GOT3 (cell line): ENCODE measurements around the gene GPR107.

ENCODE experiments used
- DNase-seq: peaks from one replicate; lab custom pipeline; 2025; ENCODE audit warnings: mixed read lengths; lab: John Stamatoyannopoulos, UW

Gene GPR107

DNA sequence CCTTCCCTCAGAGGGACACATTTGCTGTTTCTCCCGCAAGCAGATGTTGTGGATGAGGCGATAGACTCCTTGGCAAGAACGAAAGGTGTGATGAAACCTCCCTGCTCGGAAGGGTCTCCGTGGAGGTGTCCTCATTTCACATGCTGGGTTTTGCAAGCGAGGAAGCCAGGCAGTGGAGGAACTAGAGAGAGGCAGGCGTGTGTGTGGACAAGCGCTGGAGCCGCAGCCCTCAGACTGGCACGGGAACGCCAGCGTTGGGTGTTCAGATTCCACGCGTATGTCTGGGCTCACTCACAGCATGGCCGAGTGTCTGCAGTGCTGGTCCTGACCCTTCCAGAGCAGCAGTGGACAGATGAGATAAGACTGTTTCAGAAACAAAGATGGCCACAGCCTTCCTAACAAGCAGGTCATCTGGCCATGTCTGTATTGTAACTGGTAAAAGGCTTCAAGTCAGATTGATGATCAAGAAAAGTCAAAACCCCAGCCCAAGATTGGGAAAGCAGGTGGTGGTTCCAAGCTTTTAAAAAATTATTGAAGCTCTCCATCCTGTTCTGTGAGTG lies 83.5 kb downstream of the GPR107 start:
- no peak for DNase-seq

DNA sequence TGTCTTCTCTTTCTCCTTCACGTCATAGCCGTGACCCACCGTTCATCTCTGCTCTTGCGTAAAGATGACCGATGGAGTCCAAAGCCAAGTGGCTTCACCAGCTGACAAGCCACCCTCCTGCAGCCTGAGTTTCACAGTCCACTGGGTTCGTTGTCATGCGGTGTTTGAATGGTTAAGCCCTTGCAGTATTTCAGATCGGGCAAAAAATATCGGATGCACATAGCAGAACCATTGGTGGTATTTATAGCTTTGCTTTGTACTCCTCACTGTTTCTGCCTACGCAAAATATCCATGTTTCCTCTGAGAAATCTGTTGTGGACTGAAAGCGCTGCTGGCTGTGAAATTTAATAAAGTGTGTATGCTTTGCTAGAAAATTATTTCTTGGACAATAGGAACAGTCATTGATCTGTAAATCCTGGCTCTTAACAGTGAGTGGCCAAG lies 84.0 kb downstream of the GPR107 start:
- DNase-seq: no peak

DNA sequence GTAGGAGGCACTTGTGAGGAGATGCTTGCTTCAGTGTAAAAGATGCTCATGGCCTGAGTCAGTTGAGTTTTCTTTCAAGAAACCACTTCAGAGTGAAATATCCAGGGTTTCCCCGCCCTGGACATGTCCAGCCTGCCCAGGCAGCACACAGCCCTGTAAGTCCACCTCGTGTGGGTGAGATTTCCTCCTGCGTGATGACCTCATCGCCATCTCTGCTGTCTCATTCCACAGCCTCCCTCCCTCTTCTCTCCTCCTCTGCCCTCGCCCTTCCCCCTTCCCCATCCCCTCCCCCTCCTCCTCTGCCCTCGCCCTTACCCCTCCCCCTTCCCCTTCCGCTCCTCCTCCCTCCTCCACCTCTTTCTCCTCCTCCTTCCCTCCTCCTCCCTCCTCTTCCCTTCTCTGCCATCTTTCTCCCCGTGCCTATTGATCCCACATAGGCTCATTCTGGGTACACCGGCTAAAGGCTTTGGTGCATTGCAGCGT lies 84.5 kb downstream of the GPR107 start:
- no peak for DNase-seq

DNA sequence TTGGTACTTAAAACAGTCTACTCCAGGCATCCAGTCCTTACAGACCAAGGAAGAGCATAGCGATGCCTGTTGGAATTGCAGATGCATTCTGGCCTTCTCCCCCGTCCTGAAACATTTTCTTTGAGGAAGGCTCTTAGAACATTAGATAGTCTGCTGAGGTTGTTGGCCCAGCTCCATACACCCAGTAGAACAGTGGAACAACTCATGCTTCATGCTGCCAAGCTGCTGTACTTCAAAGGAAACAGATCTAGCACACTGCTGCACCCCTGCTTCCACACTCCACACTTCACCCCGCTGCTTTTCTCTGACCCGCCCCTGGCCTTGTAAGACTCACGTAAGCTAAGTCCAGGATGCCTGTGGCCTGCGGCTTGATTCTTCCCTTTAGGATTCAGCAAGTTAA lies 85.1 kb downstream of the GPR107 start:
- no peak for DNase-seq

DNA sequence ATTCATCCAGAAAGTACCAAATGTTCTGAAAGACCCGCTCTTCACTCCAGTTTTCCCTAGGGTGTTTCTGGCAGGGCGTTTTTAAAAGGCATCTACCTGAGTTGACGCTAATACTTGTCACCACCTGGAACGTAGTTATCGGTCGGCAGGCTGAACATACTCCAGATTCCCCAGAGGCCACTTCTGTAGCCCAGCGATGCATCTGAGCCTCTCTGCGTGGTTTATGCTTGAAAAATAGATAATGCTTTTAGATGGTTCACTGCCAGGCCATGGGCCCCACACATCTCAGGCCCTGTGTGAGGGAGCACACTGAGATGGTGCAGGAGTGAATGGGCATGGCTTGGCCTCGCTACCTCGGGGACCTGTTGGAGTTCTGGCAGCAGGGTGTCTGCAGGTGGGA lies 85.5 kb downstream of the GPR107 start:
- no peak for DNase-seq

DNA sequence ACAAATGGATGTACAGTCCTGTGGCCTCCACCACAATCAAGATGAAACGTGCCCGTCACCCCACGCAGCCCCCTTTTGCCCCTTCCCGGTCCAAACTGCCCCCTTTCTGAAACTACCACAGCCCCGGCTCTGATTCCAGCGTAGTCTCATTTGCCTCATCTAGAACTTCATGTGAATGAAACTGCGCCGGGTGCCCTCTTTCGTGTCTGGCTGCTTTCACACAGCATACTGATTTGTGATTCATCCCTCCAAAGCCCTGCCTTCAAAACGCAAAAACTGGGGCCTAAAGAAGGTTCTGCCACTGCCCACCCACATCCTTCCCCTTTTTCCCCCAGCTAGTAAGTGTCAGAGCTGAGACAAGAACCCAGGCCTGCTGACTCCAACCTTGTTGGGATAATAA lies 87.0 kb downstream of the GPR107 start:
- DNase-seq: no peak

DNA sequence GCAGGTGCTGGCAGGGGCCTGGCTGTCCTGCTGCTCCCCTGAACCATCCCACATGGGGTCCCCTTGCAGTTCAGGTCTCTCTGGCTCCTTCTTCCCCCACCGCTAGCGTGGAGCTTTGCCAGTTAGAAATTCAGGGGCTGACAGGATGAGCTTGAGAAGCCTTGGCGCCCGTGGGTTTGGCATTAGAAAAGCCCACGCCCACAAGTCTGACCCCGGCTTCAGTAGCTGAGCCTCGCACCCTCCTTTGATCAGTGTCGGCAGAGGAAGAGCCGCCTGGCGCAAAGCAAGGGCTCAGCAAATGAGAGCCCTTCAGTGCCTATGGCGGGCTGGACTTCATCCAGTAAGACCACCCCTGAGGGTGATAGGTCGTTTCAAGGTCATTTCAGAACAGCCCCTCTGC lies 88.3 kb downstream of the GPR107 start:
- DNase-seq: no peak

DNA sequence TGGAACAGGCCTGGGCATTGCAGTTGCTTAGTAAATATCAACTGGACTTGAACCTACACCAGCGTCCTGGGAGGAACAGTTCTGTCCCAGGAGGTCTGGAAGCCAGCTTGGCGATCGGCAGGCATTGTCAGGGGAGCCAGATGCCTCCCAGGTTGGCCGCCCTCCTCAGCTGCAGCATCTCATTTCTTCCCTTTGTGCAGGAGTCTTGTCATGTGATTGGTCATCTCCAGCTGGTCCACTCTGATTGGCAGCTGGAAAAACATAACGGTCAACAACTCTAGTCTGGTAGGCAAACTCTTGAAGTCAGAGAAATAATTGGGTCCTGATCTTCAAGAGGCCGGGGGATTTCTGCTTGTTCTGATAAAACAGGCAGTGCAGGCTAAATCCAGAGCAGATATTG lies 88.9 kb downstream of the GPR107 start:
- DNase-seq: no peak

DNA sequence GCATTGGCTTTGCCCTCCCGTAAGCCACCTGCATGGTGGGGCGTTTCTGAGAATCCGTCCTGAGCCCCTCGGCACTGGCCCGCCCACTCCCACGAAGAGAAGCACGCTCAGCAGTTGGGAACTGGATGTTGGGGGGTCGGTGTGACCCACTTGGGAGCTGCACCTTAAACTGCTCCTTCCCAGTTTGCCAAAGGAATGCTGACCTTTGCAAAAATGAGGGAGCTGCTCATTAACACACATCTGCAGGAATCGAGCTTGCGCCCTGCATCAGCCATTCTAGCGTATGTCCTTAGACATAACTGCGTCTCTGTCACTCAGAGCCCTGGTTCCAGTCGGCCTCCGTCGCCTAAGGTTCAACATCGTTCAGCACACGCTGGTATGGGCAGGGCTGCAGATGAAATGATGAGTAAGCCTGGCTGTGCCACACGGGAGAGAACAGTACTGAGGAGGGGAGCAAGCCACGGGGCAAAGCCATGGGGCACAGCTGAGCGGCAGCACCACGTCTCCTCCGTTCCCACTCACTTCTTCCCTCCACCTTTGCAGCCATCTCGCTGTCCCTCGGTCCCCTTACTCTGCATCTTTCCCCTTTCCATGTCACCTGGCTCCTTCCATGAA lies 89.7 kb downstream of the GPR107 start:
- no peak for DNase-seq

DNA sequence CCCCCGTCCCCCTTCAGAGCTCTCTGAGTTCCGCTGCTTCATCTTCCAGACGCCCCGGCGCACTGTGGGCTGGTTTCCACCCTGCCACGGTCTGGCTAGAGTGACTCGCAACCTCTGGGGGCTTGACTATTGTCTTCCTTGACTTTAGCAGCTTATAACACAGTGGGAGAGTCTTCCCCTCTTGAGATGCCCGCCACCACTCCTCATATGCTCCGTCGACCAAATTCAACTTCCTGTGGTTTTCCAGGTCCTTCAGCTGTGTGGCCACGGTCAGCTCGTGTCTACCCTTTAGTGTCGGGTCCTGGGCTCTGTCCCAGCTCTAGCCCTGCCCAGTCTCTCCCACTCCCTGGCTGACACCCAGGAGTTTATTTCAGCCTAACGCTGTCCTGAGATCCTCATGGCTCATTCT lies 90.3 kb downstream of the GPR107 start:
- no peak for DNase-seq

DNA sequence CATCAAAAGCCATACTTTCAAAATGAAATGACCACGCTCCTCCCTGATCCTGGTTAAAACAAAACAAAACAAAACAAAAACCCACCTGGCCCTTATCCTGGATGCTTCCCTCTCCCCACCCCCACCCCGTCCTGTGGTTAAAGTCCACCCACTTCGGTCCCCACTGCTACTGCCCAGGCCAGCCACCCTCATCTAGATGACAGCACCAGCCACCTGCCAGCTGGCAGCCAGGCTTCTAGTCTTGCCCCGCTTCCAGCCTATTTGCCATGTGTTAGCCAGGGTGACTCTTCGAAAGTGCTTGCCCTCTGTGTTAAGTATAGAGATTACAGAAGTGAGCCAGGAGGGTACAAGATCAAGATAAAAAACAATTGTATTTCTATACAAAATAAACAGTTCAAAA lies 91.0 kb downstream of the GPR107 start:
- no peak for DNase-seq

DNA sequence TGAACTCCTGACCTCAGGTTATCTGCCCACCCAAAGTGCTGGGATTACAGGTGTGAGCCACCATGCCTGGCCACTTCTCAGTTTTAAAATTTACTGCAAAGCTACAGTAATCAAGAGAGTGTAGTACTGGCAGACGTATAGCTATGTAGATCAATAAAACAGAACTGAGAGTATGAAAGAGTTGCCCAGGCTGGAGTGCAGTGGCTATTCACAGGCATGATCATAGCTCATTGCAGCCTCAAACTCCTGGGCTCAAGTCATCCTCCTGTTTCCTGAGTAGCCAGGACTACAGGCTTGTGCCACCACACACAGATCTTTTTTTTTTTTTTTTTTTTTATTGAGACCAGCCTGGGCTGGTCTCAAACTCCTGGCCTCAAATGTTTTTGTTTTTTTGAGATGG lies 92.0 kb downstream of the GPR107 start:
- no peak for DNase-seq

DNA sequence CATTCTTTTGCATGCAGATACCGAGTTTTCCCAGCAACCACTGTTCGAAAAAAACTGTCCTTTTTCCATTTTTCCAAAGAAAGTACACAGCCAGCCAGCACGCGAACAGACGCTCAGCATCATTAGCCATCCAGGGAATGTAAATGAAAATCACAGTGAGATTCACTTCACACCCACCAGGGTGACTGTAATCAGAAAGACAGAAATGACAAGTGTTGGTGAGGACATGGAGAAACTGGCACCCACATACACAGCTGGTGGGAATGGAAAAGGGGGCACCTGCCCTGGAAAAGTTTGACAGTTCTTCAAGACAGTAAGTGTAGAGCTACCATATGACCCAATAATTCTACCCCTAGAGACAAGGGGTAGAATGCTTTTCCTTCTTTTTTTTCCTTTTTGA lies 93.5 kb downstream of the GPR107 start:
- DNase-seq: no peak

DNA sequence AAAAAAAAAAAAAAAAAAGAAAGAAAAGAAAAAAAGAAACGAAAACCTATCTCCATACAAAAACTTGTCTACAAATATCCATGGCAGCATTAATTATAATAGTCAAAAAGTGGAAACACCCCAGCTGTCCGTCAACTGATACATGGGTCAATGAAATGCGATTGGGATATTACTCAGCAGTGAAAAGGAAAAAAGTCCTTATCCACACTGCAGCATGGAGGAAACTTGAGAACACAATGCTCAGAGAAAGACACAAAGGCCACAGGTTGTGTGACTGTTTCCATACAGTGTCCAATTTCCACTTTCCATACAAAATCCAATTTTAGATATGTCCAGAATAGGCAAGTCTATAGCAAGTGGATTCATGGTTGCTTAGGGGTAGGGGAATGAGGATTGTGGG lies 94.2 kb downstream of the GPR107 start:
- no peak for DNase-seq

DNA sequence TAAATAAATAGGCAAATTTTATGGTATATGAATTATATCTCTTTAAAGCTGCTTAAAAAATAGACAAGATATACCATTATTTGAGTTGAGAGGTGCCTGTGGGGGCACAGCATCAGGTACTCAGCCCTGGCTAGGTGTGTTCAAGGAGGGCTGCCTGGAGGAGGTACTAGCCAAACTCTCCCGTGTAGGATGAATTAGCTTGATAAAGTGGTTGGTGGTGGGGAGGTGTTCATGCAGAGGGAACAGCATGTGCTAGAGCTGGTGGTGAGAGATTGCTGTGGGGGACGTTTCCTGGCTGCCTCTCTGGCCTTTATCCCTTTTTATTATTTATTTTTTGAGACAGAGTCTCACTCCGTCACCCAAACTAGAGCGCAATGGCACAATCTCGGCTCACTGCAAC lies 95.3 kb downstream of the GPR107 start:
- no peak for DNase-seq

DNA sequence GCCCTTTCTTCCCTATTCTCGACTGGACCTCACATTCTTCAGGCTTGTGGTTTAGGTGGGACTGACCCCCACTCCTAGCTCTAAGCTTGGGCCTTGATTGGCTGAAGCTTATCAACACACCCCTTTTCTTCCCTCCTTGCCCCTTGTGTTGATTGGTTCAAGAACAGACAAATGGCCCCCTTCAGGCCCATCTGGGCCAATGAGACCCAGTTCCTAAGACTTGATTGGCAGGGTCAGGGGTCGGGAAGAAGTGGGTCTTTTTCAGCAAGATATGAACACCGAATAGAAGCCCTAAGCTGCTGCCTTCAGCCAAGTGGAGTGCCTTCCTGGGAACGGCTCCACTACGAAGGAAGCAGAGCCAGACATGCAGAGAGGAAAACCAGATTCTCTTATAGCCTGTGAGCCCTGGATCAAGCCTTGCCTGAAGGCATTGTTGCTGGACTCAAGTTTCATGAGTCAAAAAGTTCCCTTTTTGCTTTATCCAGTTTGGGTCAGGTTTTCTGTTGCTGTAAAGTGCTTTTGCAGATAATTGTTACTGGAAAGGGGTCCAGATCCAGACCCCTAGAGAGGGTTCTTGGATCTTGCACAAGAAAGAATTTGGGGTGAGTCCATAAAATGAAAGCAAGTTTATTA lies 96.1 kb downstream of the GPR107 start:
- no peak for DNase-seq

DNA sequence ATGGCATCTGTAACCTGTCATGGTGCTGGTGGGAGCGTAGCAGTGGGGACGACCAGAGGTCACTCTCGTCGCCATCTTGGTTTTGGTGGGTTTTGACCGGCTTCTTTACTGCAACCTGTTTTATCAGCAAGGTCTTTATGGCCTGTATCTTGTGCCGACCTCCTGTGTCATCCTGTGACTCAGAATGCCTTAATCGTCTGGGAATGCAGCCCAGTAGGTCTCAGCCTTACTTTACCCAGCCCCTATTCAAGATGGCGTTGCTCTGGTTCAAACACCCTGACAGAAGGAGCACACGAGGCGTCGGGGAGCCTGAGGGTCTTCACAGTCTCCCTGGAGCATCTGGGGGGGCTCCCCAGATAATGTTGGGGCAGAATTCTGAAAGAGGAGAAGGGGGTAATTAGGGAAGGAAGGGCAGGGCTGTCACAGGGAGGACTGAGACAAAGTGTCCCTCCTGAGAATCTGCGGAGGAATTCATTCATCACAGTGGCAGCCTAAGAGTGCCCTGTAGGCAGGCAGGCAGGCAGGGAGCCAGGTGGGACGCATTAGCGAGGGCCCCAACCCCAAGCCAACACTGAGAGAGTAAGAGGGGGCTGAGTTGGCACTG lies 97.2 kb downstream of the GPR107 start:
- DNase-seq: no peak

DNA sequence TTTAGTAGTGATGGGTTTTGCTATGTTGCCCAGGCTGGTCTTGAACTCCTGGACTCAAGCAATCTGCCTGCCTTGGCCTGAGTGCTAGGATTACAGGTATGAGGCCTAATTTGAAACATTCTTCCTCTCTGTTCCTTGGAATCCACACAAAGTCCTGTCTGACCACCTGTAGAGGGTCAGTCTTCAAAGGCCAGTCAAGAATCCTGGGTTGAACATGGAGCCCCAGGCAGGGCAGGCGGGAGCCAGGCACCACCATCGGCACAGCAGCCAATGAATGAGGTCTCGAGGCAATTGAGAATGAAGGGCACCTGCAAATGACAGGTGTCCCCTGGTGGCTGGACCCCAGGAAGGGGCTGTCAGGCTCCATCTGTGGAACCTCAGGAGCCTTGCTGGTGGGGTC lies 101.1 kb downstream of the GPR107 start:
- DNase-seq: no peak

DNA sequence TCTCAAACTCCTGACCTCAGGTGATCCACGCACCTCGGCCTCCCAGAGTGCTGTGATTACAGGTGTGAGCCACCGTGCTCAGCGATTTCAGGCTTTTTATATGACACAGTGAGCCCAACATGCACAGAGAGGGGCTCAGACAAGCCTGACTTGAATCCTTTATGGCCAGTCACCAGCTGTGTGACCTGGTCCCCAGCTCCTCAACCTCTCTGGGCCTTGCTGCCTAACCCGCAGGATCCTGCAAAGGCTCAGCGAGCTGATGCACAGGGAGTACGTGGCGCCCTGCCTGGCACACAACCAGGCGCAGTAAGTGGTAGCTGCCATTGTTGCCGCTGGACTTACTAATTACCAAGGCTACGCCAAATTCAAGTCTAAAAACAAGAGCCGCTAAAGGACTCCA lies 101.9 kb downstream of the GPR107 start:
- DNase-seq: no peak

DNA sequence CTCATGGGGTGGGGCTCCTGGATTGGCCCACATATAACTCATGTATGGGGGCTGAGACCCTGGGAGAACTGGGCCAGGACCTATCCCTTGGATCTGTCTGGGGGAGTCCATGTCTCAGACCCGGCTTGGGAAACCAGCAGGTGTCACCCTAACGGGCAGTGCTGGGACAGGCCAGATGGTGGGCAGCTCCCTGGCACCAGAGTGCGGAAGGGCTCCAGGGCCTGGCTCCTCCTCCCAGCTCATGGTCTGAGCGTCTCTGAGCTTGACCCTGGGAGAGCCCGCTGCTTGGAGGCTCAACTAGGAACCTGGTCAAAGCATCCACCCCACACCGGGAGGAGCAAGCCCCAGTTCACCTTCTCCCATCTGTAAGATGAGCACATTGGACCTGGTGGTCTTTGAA lies 103.0 kb downstream of the GPR107 start:
- DNase-seq: no peak

DNA sequence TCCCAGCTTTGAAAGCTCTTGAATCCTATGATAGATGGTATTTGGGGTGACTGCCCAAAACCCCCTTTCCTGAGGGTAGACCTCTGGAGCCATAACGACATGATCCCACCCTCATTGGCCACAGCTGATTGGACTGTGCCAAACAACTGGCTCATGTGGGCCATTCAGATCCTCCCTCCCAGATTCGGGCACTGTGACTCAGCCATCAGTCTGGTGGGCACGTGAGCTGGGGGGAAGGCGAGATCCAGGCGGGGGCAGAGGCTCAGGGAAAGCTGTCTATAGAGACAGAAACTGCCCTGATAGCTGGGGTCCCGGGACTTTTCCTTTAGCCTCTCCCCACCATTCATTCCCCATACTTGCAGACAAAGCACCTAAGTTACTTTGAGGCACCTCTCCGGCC lies 103.4 kb downstream of the GPR107 start:
- no peak for DNase-seq

DNA sequence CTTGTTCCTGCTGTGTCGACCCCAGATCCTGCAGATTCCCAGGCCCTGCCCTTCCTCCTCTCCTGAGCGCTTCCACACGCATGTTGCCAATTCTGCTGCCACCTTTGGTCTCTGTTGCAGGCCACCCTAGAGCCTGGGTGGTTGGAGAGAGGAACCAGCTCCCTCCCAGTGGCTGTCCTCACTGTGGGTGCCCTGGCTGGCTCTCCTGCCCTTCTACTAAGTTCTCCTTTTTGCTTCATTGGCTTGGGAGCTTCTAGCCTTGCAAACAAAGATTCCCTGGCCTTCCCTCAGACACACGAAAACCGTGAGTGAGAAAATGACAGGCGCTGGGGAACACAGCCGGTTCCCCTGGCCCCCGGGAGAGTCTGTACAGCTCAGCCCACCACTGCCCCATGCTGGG lies 104.3 kb downstream of the GPR107 start:
- no peak for DNase-seq

DNA sequence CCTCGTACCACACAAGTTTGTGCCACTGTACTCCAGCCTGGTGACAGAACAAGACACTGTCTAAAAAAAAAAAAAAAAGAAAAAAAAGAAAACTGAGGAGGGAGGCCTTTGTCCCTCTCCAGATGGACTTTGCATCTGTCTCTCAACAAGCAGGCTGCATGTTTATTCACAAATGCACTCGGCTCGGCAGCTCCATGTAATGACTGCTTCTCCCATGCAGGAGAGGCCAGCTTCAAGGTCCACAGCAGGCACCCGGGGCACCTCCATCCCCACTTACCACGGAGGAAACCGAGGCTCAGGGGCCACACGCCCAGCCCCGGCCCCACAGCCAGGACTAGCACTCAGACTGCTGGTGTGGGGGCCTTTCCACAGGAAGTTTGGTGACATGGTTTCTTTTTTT lies 105.4 kb downstream of the GPR107 start:
- no peak for DNase-seq
